BE2C (cell line): ENCODE measurements around the gene CAMTA1.
A peak's percentile ranks its signal among the peaks of the same experiment; 100 is the strongest.

Experiments used
- DNase-seq: peaks from one replicate; pipeline ENCODE4 v3.0.0-alpha.2; 2020
- H3K27me3 ChIP-seq: fragments of 250-450 bp; sonication (Bioruptor Pico); 2 replicates; pipeline ENCODE4 v1.5.1; 2020; ENCODE audit warnings: mild to moderate bottlenecking
- H3K36me3 ChIP-seq: fragments of 250-450 bp; sonication (Bioruptor Pico); 2 replicates; pipeline ENCODE4 v1.5.1; 2020; ENCODE audit warnings: mild to moderate bottlenecking
- H3K4me1 ChIP-seq: fragments of 250-450 bp; sonication (Bioruptor Pico); 2 replicates; pipeline ENCODE4 v1.5.1; 2020
- H3K4me3 ChIP-seq: 2 replicates; pipeline ENCODE4 v1.5.1; 2011; ENCODE audit warnings: low read depth, low read length
- H3K9me3 ChIP-seq: fragments of 250-450 bp; sonication (Bioruptor Pico); 2 replicates; pipeline ENCODE4 v1.5.1; 2020
- CTCF ChIP-seq: IDR thresholded peaks from 2 replicates; pipeline ENCODE4 v1.5.1; 2012; ENCODE audit warnings: mild to moderate bottlenecking, low read depth, low read length

CAMTA1 gene

GRCh38 chr1:7587773-7588456, 802.7 kb downstream of the CAMTA1 start:
- Histone ChIP-seq H3K4me3 (no peak overlapping the region), H3K27me3 (no peaks in the 10 kb centered on the region), H3K4me1 (peaks cover 54% of the 10 kb centered on the region), H3K9me3 (no peaks in the 10 kb centered on the region), H3K36me3 (no peaks in the 10 kb centered on the region)
- no peak for TF ChIP-seq CTCF
- DNase-seq: peak; percentile 31

GRCh38 chr1:7588457-7588827, 803.2 kb downstream of the CAMTA1 start:
- Histone ChIP-seq H3K36me3 (no peaks in the 10 kb centered on the region), H3K4me1 (peaks cover 53% of the 10 kb centered on the region), H3K9me3 (no peaks in the 10 kb centered on the region), H3K4me3 (no peak overlapping the region), H3K27me3 (no peaks in the 10 kb centered on the region)
- no peak for DNase-seq
- no peak for TF ChIP-seq CTCF

GRCh38 chr1:7589080-7589735, 804.0 kb downstream of the CAMTA1 start:
- no peak for DNase-seq
- Histone ChIP-seq H3K36me3 (no peaks in the 10 kb centered on the region), H3K27me3 (no peaks in the 10 kb centered on the region), H3K4me1 (peaks cover 47% of the 10 kb centered on the region), H3K4me3 (no peak overlapping the region), H3K9me3 (no peaks in the 10 kb centered on the region)
- TF ChIP-seq CTCF: no peak

GRCh38 chr1:7589774-7590425, 804.6 kb downstream of the CAMTA1 start:
- H3K9me3 ChIP-seq: no peaks in the 10 kb centered on the region
- no peaks in the 10 kb centered on the region for H3K36me3 ChIP-seq
- H3K27me3 ChIP-seq: no peaks in the 10 kb centered on the region
- H3K4me1 ChIP-seq: peaks cover 47% of the 10 kb centered on the region
- no peak for DNase-seq
- TF ChIP-seq CTCF: no peak
- H3K4me3 ChIP-seq: no peak overlapping the region

GRCh38 chr1:7590426-7590790, 805.2 kb downstream of the CAMTA1 start:
- H3K4me3 ChIP-seq: no peak overlapping the region
- peaks cover 42% of the 10 kb centered on the region for H3K4me1 ChIP-seq
- no peak for DNase-seq
- no peaks in the 10 kb centered on the region for H3K9me3 ChIP-seq
- TF ChIP-seq CTCF: no peak
- H3K36me3 ChIP-seq: no peaks in the 10 kb centered on the region
- H3K27me3 ChIP-seq: no peaks in the 10 kb centered on the region

GRCh38 chr1:7591565-7591964, 806.3 kb downstream of the CAMTA1 start:
- Histone ChIP-seq H3K9me3 (no peaks in the 10 kb centered on the region), H3K27me3 (no peaks in the 10 kb centered on the region), H3K4me1 (peaks cover 34% of the 10 kb centered on the region), H3K4me3 (no peak overlapping the region), H3K36me3 (no peaks in the 10 kb centered on the region)
- no peak for DNase-seq
- TF ChIP-seq CTCF: no peak
